ENCODE data around the gene ASCC3.

ASCC3 gene

GRCh38 chr6:100719883-100720682, 161.0 kb downstream of the ASCC3 start:
- no peak overlapping the region for H3K27ac ChIP-seq (ENCODE audit: low read length)
- peak; percentile 55; the same call in 1 of the 3 replicates for ATAC-seq (ENCODE audit: insufficient read depth, low read depth)
- H3K9me3 ChIP-seq (ENCODE audit: insufficient read depth, low read length, severe bottlenecking): no peaks in the 10 kb centered on the region
- no peak overlapping the region for H3K9ac ChIP-seq (ENCODE audit: low read depth, low read length)
- H3K36me3 ChIP-seq (ENCODE audit: insufficient read depth, low read length): peaks cover 44% of the 10 kb centered on the region
- DNase-seq: no peak
- no peaks in the 10 kb centered on the region for H3K79me2 ChIP-seq (ENCODE audit: insufficient read depth, low read length)
- no peak overlapping the region for H3K4me3 ChIP-seq (ENCODE audit: low read depth in 1 of 2, low read length in 2 of 2)
- TF ChIP-seq CTCF (IDR thresholded peaks at IDR 0.05; ENCODE audit: borderline replicate concordance, extremely low read depth, low read length, poor library complexity, severe bottlenecking): peak; percentile 57
- no peak for TF ChIP-seq EZH2 (IDR thresholded peaks at IDR 0.05; ENCODE audit: borderline replicate concordance, low read depth, low read length, severe bottlenecking)
- H4K20me1 ChIP-seq (ENCODE audit: insufficient read depth, low read length): no peaks in the 10 kb centered on the region
- H2AFZ ChIP-seq (ENCODE audit: low read depth, low read length): no peak overlapping the region
- no peaks in the 10 kb centered on the region for H3K4me1 ChIP-seq (ENCODE audit: insufficient read depth, low read length)
- no peak overlapping the region for H3K4me2 ChIP-seq (ENCODE audit: insufficient read depth, low read length)
- no peaks in the 10 kb centered on the region for H3K27me3 ChIP-seq (ENCODE audit: insufficient read depth, low read length, poor library complexity)

- peaks cover 48% of the 10 kb centered on the region; the same call in 1 of the 2 replicates for H3K36me3 ChIP-seq (ENCODE audit: insufficient read depth, low read length)
- no peaks in the 10 kb centered on the region for H3K9me3 ChIP-seq (ENCODE audit: insufficient read depth, low read length, severe bottlenecking)
- TF ChIP-seq EZH2 (IDR thresholded peaks at IDR 0.05; ENCODE audit: borderline replicate concordance, low read depth, low read length, severe bottlenecking) (no peak), CTCF (IDR thresholded peaks at IDR 0.05; ENCODE audit: borderline replicate concordance, extremely low read depth, low read length, poor library complexity, severe bottlenecking) (no peak)
- H3K4me2 ChIP-seq (ENCODE audit: insufficient read depth, low read length): no peak overlapping the region
- H2AFZ ChIP-seq (ENCODE audit: low read depth, low read length): no peak overlapping the region
- H4K20me1 ChIP-seq (ENCODE audit: insufficient read depth, low read length): no peaks in the 10 kb centered on the region
- no peaks in the 10 kb centered on the region for H3K27me3 ChIP-seq (ENCODE audit: insufficient read depth, low read length, poor library complexity)
- no peak overlapping the region for H3K4me3 ChIP-seq (ENCODE audit: low read depth in 1 of 2, low read length in 2 of 2)
- no peaks in the 10 kb centered on the region for H3K79me2 ChIP-seq (ENCODE audit: insufficient read depth, low read length)
- H3K27ac ChIP-seq (ENCODE audit: low read length): no peak overlapping the region
- H3K4me1 ChIP-seq (ENCODE audit: insufficient read depth, low read length): no peaks in the 10 kb centered on the region
- H3K9ac ChIP-seq (ENCODE audit: low read depth, low read length): no peak overlapping the region
- no peak for DNase-seq
- no peak for ATAC-seq (ENCODE audit: insufficient read depth, low read depth)
Observed at GRCh38 chr6:100712997-100713396, 168.1 kb downstream of the ASCC3 start.

GRCh38 chr6:100706491-100706890, 174.6 kb downstream of the ASCC3 start:
- Histone ChIP-seq H3K4me1 (ENCODE audit: insufficient read depth, low read length) (no peaks in the 10 kb centered on the region), H3K36me3 (ENCODE audit: insufficient read depth, low read length) (peaks cover 29% of the 10 kb centered on the region; the same call in 1 of the 2 replicates), H4K20me1 (ENCODE audit: insufficient read depth, low read length) (no peaks in the 10 kb centered on the region), H3K27ac (ENCODE audit: low read length) (no peak overlapping the region), H2AFZ (ENCODE audit: low read depth, low read length) (no peak overlapping the region), H3K9ac (ENCODE audit: low read depth, low read length) (no peak overlapping the region), H3K9me3 (ENCODE audit: insufficient read depth, low read length, severe bottlenecking) (peaks cover 7% of the 10 kb centered on the region), H3K79me2 (ENCODE audit: insufficient read depth, low read length) (no peaks in the 10 kb centered on the region), H3K4me3 (ENCODE audit: low read depth in 1 of 2, low read length in 2 of 2) (no peak overlapping the region), H3K4me2 (ENCODE audit: insufficient read depth, low read length) (no peak overlapping the region), H3K27me3 (ENCODE audit: insufficient read depth, low read length, poor library complexity) (no peaks in the 10 kb centered on the region)
- DNase-seq: no peak
- no peak for TF ChIP-seq CTCF (IDR thresholded peaks at IDR 0.05; ENCODE audit: borderline replicate concordance, extremely low read depth, low read length, poor library complexity, severe bottlenecking)
- TF ChIP-seq EZH2 (IDR thresholded peaks at IDR 0.05; ENCODE audit: borderline replicate concordance, low read depth, low read length, severe bottlenecking): no peak
- no peak for ATAC-seq (ENCODE audit: insufficient read depth, low read depth)
